Esophagus (tissue), 2 donors: Measurements from ENCODE around the gene EHBP1L1. TPM values are rescaled to one million over a fixed set of nuclear protein-coding genes. Genes with fewer than 3 reads are reported as not detected.
A peak's percentile ranks its signal among the peaks of the same experiment; 100 is the strongest.

ENCODE experiments used
- H3K27ac ChIP-seq, 2 donors: one replicate each; pipeline ENCODE4 v1.5.1; 2013; ENCODE audit warnings: low read depth in 2 of 2, mild to moderate bottlenecking in 2 of 2, inconsistent platforms in 1 of 2, low read length in 1 of 2, moderate library complexity in 1 of 2
- H3K27me3 ChIP-seq, 2 donors: one replicate each; pipeline ENCODE4 v1.6.1; 2013; ENCODE audit warnings: low read length in 2 of 2, control low read depth in 1 of 2, mild to moderate bottlenecking in 1 of 2; ENCODE audit not compliant: insufficient read depth in 2 of 2, control insufficient read depth in 1 of 2
- H3K36me3 ChIP-seq, 2 donors: one replicate each; pipeline ENCODE4 v1.6.1; 2013; ENCODE audit warnings: low read length in 1 of 2; ENCODE audit not compliant: control insufficient read depth in 2 of 2, insufficient read depth in 2 of 2
- H3K4me1 ChIP-seq, 2 donors: one replicate each; pipeline ENCODE4 v1.6.1; 2013; ENCODE audit warnings: low read length in 1 of 2; ENCODE audit not compliant: control insufficient read depth in 2 of 2, insufficient read depth in 2 of 2
- H3K4me3 ChIP-seq, 2 donors: one replicate each; pipeline ENCODE4 v1.5.1; 2013; ENCODE audit warnings: low read length in 2 of 2, mild to moderate bottlenecking in 2 of 2, low read depth in 1 of 2, moderate library complexity in 1 of 2
- H3K9me3 ChIP-seq, 2 donors: one replicate each; pipeline ENCODE4 v1.6.1; 2013; ENCODE audit warnings: mild to moderate bottlenecking in 2 of 2, low read depth in 1 of 2, low read length in 1 of 2, moderate library complexity in 1 of 2; ENCODE audit not compliant: control insufficient read depth in 2 of 2, insufficient read depth in 1 of 2
- WGBS, 2 donors: extraction: QIAGEN DNeasy Blood & Tissue Kit; methylation state at CpG; one replicate each; pipeline ENCODE4 v1.1.7; 2013; 5-methylcytosine and 5-hydroxymethylcytosine counted together
- polyA plus RNA-seq, 2 donors: library from polyadenylated mRNA; stranded (reverse); fragments of 200-250 nt; gene quantifications; one replicate each; pipeline ENCODE4 v1.2.3, GENCODE V29; 2013
- donor health status: healthy with polysubstance abuse.
- donor health status: Bipolar disorder and iron deficiency.

EHBP1L1 gene
- polyA plus RNA-seq, 2 donors = 54.4 to 61.6 TPM

DNA sequence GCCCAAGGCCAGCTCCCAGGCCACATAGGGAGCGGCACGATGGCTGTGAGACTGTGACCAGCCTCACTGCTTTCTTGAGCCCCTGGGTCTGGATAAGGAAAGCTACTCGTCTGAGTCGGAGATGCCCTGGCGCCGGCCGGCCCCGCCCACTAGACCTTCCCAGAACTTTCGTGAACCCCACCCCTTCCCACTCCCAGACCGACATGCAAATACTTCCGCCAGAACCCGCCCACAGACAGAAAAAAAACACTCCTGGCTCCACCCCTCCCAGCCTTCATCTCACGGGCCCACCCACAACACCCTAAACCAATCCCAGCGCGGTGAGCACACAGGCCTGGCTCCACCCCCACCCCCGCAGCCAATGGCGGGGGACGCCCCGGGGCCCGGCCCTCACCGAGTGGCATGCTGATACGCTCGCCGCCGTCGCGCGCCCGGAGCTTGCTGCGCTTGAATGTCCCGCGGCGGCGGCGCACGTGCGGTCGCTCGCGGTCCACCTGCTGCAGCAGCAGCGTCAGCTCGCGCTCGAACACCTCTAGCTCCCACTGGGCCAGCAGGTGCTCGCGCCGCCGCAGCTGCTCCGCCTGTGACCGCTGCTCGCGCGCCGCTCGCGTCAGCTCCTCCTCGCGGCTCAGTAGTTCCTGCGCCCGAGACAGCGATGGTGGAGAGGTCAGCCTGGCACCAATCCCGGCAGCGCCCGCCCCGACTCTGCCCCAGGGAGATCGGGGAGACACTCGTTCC lies 31.2 kb downstream of the EHBP1L1 start:
- peaks cover 9 to 18% of the 10 kb centered on the region in 2 donors for H3K4me1 ChIP-seq

DNA sequence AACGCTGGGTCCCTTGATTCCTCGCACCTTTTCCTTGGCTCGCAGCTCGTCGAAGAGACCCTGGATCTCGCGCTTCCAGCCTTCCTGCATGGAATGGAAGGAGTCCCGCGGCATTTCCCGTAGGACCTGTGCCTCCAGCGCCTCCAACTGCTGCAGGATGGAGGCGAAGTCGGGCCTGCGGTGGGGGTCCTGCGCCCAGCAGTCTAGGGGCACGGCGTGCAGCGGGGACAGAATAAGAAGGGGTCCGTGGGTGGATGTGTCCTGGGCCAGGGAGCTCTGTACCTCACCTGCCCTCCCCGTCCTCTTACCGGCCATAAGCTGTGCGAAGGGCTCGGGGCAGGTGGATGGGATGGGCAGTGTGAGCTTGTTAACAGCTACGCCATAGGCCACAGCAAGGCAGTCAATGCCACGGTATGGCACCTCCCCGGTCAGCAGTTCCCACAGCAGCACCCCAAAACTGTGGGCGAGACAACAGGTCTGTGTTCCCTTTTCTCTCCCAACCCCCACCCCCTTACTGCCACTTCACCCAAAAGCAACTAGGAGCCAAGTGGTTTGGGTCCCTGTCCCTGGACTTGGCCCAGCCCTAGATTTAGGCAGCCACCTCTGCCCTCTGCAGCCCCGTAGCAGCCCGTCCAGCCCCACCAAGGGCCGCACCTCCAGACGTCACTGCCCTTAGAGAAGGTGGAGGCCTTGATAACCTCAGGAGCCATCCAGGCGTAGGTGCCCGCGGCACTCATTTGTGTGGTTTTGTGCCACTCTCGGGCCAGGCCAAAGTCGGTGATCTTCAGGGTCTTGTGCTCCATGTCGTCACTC lies 32.0 kb downstream of the EHBP1L1 start:
- Histone ChIP-seq H3K36me3 (peaks cover 7 to 31% of the 10 kb centered on the region in 2 donors), H3K27ac (peak overlapping the region in 1 of 2 donors; percentile 70), H3K4me1 (peaks cover 13 to 25% of the 10 kb centered on the region in 2 donors), H3K4me3 (peak overlapping the region in 1 of 2 donors; percentile 22), H3K27me3 (no peaks in the 10 kb centered on the region), H3K9me3 (no peaks in the 10 kb centered on the region)
- 78 to 80% methylated on average over 37 of the region's 37 CpGs for WGBS, 2 donors

More for the DNA sequence above, 31.2 kb downstream of the EHBP1L1 start:
- Histone ChIP-seq H3K27ac (peak overlapping the region; percentile 54 to 79), H3K36me3 (peaks cover 7 to 31% of the 10 kb centered on the region in 2 donors), H3K9me3 (no peaks in the 10 kb centered on the region), H3K4me3 (peak overlapping the region; percentile 21 to 22), H3K27me3 (no peaks in the 10 kb centered on the region)
- 26 to 30% methylated on average over 65 to 67 of the region's 67 CpGs for WGBS, 2 donors

DNA sequence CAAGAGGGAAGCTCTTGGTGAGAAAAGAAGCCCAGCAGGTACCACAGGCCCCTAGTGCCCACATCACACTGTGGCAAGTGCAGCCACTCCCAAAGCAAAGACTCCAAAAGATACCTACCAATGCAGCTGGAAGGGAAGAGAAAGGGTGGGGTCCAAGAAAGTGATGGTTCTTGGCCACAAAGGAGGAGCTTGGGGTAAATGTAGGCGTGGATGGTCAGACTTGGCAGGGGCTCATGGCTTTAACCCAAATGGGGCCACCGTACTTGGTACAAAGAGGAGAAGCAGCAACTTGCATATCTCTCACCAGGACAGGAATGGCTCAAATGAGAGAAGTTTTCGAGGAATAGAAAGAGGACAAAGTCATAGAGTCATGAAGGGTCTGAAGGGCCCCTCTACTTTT lies 33.4 kb downstream of the EHBP1L1 start:
- Histone ChIP-seq H3K9me3 (no peaks in the 10 kb centered on the region), H3K27me3 (no peaks in the 10 kb centered on the region), H3K27ac (peak overlapping the region in 1 of 2 donors; percentile 34), H3K4me3 (no peak overlapping the region), H3K36me3 (peaks cover 7 to 26% of the 10 kb centered on the region in 2 donors), H3K4me1 (peaks cover 18 to 32% of the 10 kb centered on the region in 2 donors)
- 44% methylated on average over 3 of the region's 3 CpGs for WGBS, 2 donors

DNA sequence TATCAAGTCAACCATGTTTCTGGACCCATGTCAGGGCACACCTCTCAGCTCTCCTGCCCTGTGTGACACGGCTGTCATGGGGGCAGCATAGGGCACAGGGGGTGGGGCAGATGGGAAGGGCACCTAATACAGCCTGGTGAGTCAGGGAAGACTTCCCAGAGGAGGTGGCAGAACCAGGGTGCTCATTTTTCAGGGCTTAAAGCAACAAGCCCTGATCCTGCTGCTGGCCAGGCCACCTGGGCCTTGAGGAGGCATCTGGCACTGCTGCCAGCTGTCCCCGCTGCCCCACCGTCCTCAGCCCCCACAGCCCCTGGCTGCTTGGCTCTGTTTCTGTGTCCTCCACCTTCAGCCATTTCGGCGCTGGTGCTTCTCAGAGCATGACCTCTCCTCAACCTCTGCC lies 33.8 kb downstream of the EHBP1L1 start:
- no peaks in the 10 kb centered on the region for H3K27me3 ChIP-seq
- peaks cover 18 to 32% of the 10 kb centered on the region in 2 donors for H3K4me1 ChIP-seq
- peaks cover 6 to 22% of the 10 kb centered on the region in 2 donors for H3K36me3 ChIP-seq
- 75 to 87% methylated on average over 3 to 5 of the region's 5 CpGs for WGBS, 2 donors
- H3K27ac ChIP-seq = peak overlapping the region in 1 of 2 donors; percentile 47
- no peaks in the 10 kb centered on the region for H3K9me3 ChIP-seq
- no peak overlapping the region for H3K4me3 ChIP-seq

DNA sequence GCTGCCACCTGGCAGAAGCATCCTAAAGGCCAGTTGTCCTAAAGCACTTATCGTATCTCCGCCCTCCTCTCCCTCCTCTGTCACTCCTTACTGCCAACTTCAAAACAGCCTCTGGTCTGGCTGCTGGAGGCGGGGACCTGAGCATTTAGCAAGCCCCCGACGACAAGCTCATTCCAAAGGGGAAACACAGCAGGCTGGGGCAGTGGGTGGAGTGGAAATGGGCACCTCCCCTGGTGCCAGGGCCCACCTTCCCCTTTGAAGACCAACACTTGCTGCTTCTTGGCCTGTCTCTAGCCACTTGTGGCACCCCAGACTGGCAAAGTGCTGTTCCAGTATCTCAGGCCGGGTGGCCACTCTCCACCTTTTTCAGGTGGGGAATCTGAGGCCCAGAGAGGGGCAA lies 34.6 kb downstream of the EHBP1L1 start:
- peaks cover 18 to 32% of the 10 kb centered on the region in 2 donors for H3K4me1 ChIP-seq
- 56 to 59% methylated on average over 6 of the region's 6 CpGs for WGBS, 2 donors
- peaks cover 3 to 15% of the 10 kb centered on the region in 2 donors for H3K36me3 ChIP-seq
- H3K27ac ChIP-seq = peak overlapping the region; percentile 8 to 62
- no peak overlapping the region for H3K4me3 ChIP-seq
- H3K9me3 ChIP-seq = no peaks in the 10 kb centered on the region
- no peaks in the 10 kb centered on the region for H3K27me3 ChIP-seq

DNA sequence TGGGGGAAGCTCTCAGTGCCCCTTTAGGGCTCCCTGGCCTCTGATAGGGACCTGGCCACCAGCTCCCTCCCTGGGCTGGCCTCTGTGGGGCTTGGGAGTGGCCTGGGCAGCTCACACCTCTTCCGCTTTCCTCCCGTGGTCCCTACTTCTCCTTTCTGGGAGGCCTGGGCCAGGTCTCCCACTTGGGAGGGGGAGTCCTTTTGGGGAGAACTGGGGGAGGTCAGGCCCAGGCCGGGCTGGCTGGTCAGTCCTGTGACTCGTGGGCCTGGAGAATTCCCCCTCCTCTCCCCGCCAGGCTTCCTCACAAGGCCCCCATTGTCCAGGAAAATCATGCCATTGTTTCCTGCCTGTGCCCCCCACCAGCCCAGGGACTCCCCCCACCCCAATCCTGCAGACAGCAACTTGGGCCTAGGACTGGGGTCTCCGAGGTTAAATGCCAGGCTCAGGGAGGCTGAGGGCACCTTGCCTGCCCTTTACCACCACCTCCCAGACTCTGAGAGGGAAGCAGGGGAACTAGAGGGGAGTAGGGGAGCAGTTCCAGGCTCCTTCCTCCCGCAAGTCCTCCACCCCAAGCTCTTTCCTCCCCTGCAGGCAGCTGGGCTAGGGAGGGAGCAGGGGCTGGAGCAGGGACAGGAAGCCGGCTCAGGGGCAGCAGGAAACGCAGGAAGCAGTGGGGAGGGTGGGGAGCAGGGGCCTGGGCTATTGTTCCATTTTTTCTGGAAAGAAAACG lies 35.3 kb downstream of the EHBP1L1 start:
- peaks cover 3 to 8% of the 10 kb centered on the region in 2 donors for H3K36me3 ChIP-seq
- H3K4me3 ChIP-seq = no peak overlapping the region
- peaks cover 18 to 32% of the 10 kb centered on the region in 2 donors for H3K4me1 ChIP-seq

DNA sequence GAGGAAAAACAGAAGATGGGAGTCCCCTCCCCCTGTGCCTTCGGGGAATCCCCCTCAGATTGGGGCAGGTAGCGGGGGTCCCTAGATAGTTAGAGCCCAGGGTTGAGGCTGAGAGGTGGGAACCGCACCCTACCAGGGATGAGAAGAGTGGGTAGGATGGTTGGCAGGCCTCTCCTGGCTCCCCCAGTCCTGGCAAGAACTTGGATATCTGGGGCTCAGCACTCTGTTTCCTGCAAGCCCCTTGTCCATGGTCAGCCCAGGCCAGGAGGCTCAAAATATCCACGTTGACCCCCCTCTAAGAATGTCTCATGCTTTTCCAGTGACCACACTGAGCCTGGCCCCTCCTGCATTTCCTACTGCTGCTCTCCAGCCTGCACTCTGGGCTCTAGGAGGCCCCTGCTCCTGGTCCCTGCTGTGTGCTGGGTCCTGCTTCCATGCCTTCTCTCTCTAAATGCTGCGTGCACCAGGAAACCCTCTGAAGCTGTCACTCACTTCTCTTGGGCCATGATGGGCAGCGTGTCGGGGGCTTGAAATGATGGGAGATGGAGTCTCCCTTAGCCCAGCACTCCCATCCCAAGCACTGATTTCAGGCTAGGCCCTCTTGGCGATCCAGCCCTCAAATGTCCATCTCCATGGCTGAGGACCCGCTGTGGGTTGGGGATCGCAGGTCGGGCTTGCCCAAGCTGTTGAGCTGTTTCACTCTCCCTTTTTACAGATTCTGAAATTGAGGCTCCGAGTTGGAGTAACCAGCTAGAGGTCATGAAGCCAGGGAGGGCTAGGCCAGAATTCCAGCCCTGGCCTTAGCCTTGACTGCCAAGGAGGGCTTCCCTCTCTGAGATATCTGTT lies 36.1 kb downstream of the EHBP1L1 start:
- no peaks in the 10 kb centered on the region for H3K9me3 ChIP-seq
- 66 to 72% methylated on average over 12 of the region's 12 CpGs for WGBS, 2 donors
- peaks cover 3 to 8% of the 10 kb centered on the region in 2 donors for H3K36me3 ChIP-seq
- H3K4me1 ChIP-seq = peaks cover 18 to 33% of the 10 kb centered on the region in 2 donors
- peak overlapping the region in 1 of 2 donors; percentile 7 for H3K4me3 ChIP-seq
- peak overlapping the region; percentile 14 to 62 for H3K27ac ChIP-seq
- no peaks in the 10 kb centered on the region for H3K27me3 ChIP-seq

More for the DNA sequence above, 35.3 kb downstream of the EHBP1L1 start:
- WGBS, 2 donors = 44 to 54% methylated on average over 8 to 10 of the region's 10 CpGs
- H3K27me3 ChIP-seq = no peaks in the 10 kb centered on the region
- no peaks in the 10 kb centered on the region for H3K9me3 ChIP-seq
- H3K27ac ChIP-seq = peak overlapping the region; percentile 49 to 62

DNA sequence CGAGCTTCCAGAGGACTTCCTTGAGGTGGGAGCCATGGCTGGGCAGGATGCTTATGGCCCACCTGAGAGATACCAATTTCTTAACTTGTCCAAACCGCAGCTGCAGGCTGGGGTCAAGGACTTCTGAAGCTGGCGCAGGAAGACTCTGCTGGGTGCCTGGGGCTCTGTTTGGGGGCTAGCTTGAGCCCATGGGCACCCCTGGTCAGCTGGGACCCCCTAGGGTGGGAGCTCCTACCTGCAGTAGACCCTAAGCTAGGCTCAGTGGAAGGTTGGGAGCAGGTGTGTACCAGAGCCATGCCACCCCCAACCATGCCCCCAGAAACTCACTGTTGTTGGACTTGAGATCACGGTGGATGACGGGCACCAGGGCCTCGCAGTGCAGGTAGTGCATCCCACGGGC lies 36.8 kb downstream of the EHBP1L1 start:
- H3K4me1 ChIP-seq = peaks cover 12 to 28% of the 10 kb centered on the region in 2 donors
- WGBS, 2 donors = 52 to 63% methylated on average over 7 of the region's 7 CpGs
- peaks cover 3 to 10% of the 10 kb centered on the region in 2 donors for H3K36me3 ChIP-seq

More for the DNA sequence above, 36.8 kb downstream of the EHBP1L1 start:
- Histone ChIP-seq H3K9me3 (no peaks in the 10 kb centered on the region), H3K4me3 (peak overlapping the region; percentile 70), H3K27ac (peak overlapping the region; percentile 95 to 99), H3K27me3 (no peaks in the 10 kb centered on the region)
